Epithelial cell of esophagus (primary cell): ENCODE data around the gene MCRIP2.
A peak's percentile ranks its signal among the peaks of the same experiment; 100 is the strongest.

Experiments
- DNase-seq: peaks from one replicate; pipeline ENCODE4 v3.0.0; 2010; ENCODE audit warnings: low read depth
- H3K4me3 ChIP-seq: 2 replicates; pipeline ENCODE4 v1.5.1; 2011; ENCODE audit warnings: mild to moderate bottlenecking, low read length, control low read depth
- TF ChIP-seq, protein P1 (sequence below): IDR thresholded peaks from 2 replicates; pipeline ENCODE4 v1.5.1; 2011; ENCODE audit warnings: low read depth, mild to moderate bottlenecking, low read length, control low read depth, inconsistent platforms; ENCODE audit not compliant: insufficient read depth; ENCODE audit errors: missing control alignments

MCRIP2 gene

GRCh38 chr16:675884-676564 lies 34.4 kb downstream of the MCRIP2 start:
- DNase-seq: no peak
- TF ChIP-seq, protein P1, sequence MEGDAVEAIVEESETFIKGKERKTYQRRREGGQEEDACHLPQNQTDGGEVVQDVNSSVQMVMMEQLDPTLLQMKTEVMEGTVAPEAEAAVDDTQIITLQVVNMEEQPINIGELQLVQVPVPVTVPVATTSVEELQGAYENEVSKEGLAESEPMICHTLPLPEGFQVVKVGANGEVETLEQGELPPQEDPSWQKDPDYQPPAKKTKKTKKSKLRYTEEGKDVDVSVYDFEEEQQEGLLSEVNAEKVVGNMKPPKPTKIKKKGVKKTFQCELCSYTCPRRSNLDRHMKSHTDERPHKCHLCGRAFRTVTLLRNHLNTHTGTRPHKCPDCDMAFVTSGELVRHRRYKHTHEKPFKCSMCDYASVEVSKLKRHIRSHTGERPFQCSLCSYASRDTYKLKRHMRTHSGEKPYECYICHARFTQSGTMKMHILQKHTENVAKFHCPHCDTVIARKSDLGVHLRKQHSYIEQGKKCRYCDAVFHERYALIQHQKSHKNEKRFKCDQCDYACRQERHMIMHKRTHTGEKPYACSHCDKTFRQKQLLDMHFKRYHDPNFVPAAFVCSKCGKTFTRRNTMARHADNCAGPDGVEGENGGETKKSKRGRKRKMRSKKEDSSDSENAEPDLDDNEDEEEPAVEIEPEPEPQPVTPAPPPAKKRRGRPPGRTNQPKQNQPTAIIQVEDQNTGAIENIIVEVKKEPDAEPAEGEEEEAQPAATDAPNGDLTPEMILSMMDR: no peak
- H3K4me3 ChIP-seq: peak overlapping the region; percentile 31

GRCh38 chr16:676565-676902 lies 34.9 kb downstream of the MCRIP2 start:
- TF ChIP-seq, protein P1: no peak
- no peak overlapping the region for H3K4me3 ChIP-seq
- no peak for DNase-seq

DNA sequence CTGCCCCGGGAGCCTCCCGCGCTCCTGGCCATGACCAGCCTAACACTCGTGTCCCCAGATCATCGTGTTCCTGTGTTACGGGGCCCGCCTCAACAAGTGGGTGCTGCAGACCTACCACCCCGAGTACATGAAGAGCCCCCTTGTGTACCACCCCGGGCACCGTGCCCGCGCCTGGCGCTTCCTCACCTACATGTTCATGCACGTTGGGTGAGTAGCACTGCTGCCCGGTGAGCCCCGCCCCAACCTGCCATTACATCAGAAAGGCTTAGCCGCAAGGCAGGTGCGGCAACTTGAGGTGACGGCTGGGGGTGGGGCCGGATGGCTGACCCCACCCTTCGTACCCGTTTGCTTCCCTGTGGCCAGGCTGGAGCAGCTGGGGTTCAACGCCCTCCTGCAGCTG lies 35.3 kb downstream of the MCRIP2 start:
- H3K4me3 ChIP-seq: peak overlapping the region; percentile 30
- TF ChIP-seq, protein P1: no peak
- peak; percentile 98 for DNase-seq

DNA sequence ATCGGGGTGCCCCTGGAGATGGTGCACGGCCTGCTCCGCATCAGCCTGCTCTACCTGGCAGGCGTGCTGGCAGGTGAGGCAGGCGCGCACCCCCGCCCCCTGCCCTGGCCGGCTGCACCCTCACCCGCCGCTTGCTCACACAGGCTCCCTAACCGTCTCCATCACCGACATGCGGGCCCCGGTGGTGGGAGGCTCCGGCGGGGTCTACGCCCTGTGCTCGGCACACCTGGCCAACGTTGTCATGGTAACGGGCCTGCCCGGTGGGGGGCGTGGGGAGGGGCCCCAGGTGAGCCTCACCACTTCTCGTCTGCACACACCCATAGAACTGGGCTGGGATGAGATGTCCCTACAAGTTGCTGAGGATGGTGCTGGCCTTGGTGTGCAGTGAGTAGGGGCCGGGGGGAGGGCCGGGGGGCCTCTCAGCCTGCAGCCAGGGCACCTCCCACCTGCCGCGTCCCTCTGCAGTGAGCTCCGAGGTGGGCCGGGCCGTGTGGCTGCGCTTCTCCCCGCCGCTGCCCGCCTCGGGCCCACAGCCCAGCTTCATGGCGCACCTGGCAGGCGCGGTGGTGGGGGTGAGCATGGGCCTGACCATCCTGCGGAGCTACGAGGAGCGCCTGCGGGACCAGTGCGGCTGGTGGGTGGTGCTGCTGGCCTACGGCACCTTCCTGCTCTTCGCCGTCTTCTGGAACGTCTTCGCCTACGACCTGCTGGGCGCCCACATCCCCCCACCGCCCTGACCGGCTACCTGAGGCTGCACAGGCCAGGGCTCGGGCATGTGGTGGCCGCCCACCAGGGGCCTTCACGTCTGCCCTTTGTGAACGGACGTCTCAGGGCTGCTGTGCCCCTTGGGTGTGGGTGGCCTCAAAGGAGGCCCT lies 35.9 kb downstream of the MCRIP2 start:
- TF ChIP-seq, protein P1: no peak

GRCh38 chr16:678209-678857 lies 36.7 kb downstream of the MCRIP2 start:
- no peak overlapping the region for H3K4me3 ChIP-seq
- DNase-seq: no peak
- TF ChIP-seq, protein P1: no peak

More for the DNA sequence above, 35.9 kb downstream of the MCRIP2 start:
- H3K4me3 ChIP-seq: peak overlapping the region; percentile 30
- no peak for DNase-seq

- peak; percentile 44 for DNase-seq
- H3K4me3 ChIP-seq: peak overlapping the region; percentile 45
- TF ChIP-seq, protein P1: no peak
Measured at GRCh38 chr16:678858-679813, 37.5 kb downstream of the MCRIP2 start.
